Hematopoietic multipotent progenitor cell treated with erythropoietin and hydrocortisone succinate and interleukin-3 and kit ligand, for 4 days (in vitro differentiated cells): ENCODE results near the gene ZFYVE27.

ENCODE experiments used
- DNase-seq: peaks from one replicate; pipeline ENCODE4 v3.0.0-alpha.2; 2015

Gene ZFYVE27

GRCh38 chr10:97714401-97715258, 22.3 kb upstream of the ZFYVE27 start:
- peak; percentile 86 for DNase-seq

GRCh38 chr10:97715259-97715874, 21.6 kb upstream of the ZFYVE27 start:
- DNase-seq = no peak

GRCh38 chr10:97717627-97718026, 19.3 kb upstream of the ZFYVE27 start:
- DNase-seq = no peak

GRCh38 chr10:97718178-97718577, 18.8 kb upstream of the ZFYVE27 start:
- peak; percentile 68 for DNase-seq

GRCh38 chr10:97718659-97719142, 18.2 kb upstream of the ZFYVE27 start:
- DNase-seq = no peak

GRCh38 chr10:97719602-97720001, 17.3 kb upstream of the ZFYVE27 start:
- no peak for DNase-seq

GRCh38 chr10:97721871-97722780, 14.8 kb upstream of the ZFYVE27 start:
- DNase-seq = no peak

- no peak for DNase-seq
These were observed 13.9 kb upstream of the ZFYVE27 start for GRCh38 chr10:97723001-97723400.

GRCh38 chr10:97724341-97724941, 12.5 kb upstream of the ZFYVE27 start:
- peak; percentile 45 for DNase-seq

- no peak for DNase-seq
These were observed 10.2 kb upstream of the ZFYVE27 start for GRCh38 chr10:97726636-97727178.

- DNase-seq = no peak
These were observed 7.9 kb upstream of the ZFYVE27 start for GRCh38 chr10:97729014-97729413.

GRCh38 chr10:97731346-97732051, 5.4 kb upstream of the ZFYVE27 start:
- DNase-seq = peak; percentile 85

- DNase-seq = no peak
These were observed 4.9 kb upstream of the ZFYVE27 start for GRCh38 chr10:97732052-97732359.

- DNase-seq = no peak
These were observed 3.7 kb upstream of the ZFYVE27 start for GRCh38 chr10:97733256-97733655.

- no peak for DNase-seq
These were observed 2.9 kb upstream of the ZFYVE27 start for GRCh38 chr10:97734021-97734420.

GRCh38 chr10:97736403-97736901, 476 bp upstream of the ZFYVE27 start:
- DNase-seq = no peak

- no peak for DNase-seq
These were observed 890 bp downstream of the ZFYVE27 start for GRCh38 chr10:97737770-97738265.

GRCh38 chr10:97738616-97739015, 1.7 kb downstream of the ZFYVE27 start:
- DNase-seq = no peak

GRCh38 chr10:97740613-97741012, 3.7 kb downstream of the ZFYVE27 start:
- DNase-seq = no peak

- peak; percentile 53 for DNase-seq
These were observed 6.4 kb downstream of the ZFYVE27 start for GRCh38 chr10:97743169-97743943.
